ENCODE measurements around the gene ANKLE2.
A peak's percentile ranks its signal among the peaks of the same experiment; 100 is the strongest.

DNA sequence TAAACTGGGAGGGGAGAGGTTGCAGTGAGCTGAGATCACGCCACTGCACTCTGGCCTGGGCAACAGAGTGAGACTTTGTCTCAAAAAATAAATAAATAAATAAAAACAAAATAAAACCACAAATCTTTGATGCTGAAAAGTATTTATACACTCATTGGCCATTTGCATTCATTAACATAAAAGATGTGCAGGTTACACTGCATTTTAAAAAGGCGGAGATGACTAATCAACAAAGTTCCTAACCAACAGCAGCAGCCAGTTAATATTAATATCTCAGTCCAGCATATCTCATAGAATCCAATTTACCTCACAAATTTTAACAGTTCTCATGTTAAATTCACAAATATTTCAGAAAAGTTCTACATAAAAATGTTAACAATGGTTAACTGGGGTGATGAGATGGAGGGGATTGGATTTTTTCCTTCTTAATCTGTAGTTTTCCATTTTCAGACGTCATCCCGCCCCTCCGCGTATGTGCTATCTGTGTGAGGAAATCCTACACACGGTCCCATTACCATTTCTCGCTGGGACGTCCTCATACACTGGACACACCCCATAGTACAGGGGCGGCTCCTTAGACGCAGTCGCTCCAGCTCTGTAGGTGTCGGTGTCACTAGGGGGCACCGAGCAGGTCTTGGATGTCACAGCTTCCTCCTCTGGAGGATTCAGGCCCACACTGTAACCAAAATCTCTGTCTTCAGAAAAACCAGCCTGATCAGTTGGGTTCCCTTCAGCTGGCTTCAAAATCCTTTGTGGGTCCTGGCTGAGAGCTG is 7.3 kb downstream of the ANKLE2 start:
- no peak for TF ChIP-seq EZH2 (IDR thresholded peaks at IDR 0.05; ENCODE audit: low read length, unreplicated experiment)
- no peak for TF ChIP-seq EZH2phosphoT487 (IDR thresholded peaks at IDR 0.05; ENCODE audit: borderline replicate concordance, low read length)
- TF ChIP-seq CTCF (conservative IDR thresholded peaks at IDR 0.05; ENCODE audit: low read depth, low read length), result 0 out of 2 replicates have a peak, but pooled peaks have one; percentile 31

All from PC-3 (cell line).